Activated CD4-positive, CD25-positive, alpha-beta regulatory T cell treated with anti-CD3 and anti-CD28 coated beads, Interleukin-2, amount 50 U/mL, for 16 hours (primary cell): ENCODE data around the gene RCE1.
A peak's percentile ranks its signal among the peaks of the same experiment; 100 is the strongest.
"Not testable (repeated sequence)": the region's sequence is repeated elsewhere in the genome, so short reads cannot be mapped to it uniquely, and the experiment has no call there.

Experiments
- DNase-seq: peaks from one replicate; pipeline ENCODE4 v3.0.0-alpha.2; 2020; ENCODE audit warnings: low read depth, low spot score

RCE1 gene

GRCh38 chr11:66842896-66843775, at the start of gene RCE1:
TSS of gene RCE1 (plus strand) at chr11:66843441. CDS start at chr11:66843456, 15 bp downstream.
- DNase-seq = peak; percentile 83

- not testable (repeated sequence) for DNase-seq
Measured at GRCh38 chr11:66799815-66800214, 43.4 kb upstream of the RCE1 start.

- DNase-seq = no peak
Measured at GRCh38 chr11:66800720-66801428, 42.4 kb upstream of the RCE1 start.

GRCh38 chr11:66809592-66809991, 33.6 kb upstream of the RCE1 start:
- no peak for DNase-seq

- no peak for DNase-seq
Measured at GRCh38 chr11:66810576-66811185, 32.6 kb upstream of the RCE1 start.

GRCh38 chr11:66814678-66815077, 28.6 kb upstream of the RCE1 start:
- DNase-seq = no peak

- no peak for DNase-seq
Measured at GRCh38 chr11:66815646-66816045, 27.6 kb upstream of the RCE1 start.

GRCh38 chr11:66818231-66818955, 24.8 kb upstream of the RCE1 start:
- no peak for DNase-seq

GRCh38 chr11:66820381-66820780, 22.9 kb upstream of the RCE1 start:
- no peak for DNase-seq

- DNase-seq = no peak
Measured at GRCh38 chr11:66820901-66821300, 22.3 kb upstream of the RCE1 start.

GRCh38 chr11:66823700-66824099, 19.5 kb upstream of the RCE1 start:
- DNase-seq = no peak

- DNase-seq = not testable (repeated sequence)
Measured at GRCh38 chr11:66824573-66824972, 18.7 kb upstream of the RCE1 start.

GRCh38 chr11:66834539-66834845, 8.7 kb upstream of the RCE1 start:
- DNase-seq = no peak

- DNase-seq = no peak
Measured at GRCh38 chr11:66834943-66835342, 8.3 kb upstream of the RCE1 start.

GRCh38 chr11:66835768-66836405, 7.4 kb upstream of the RCE1 start:
- DNase-seq = no peak

- DNase-seq = no peak
Measured at GRCh38 chr11:66840317-66841091, 2.7 kb upstream of the RCE1 start.

- DNase-seq = no peak
Measured at GRCh38 chr11:66841861-66842260, 1.4 kb upstream of the RCE1 start.

GRCh38 chr11:66842501-66842895, 743 bp upstream of the RCE1 start:
- no peak for DNase-seq

GRCh38 chr11:66843776-66844495, 695 bp downstream of the RCE1 start:
- DNase-seq = no peak
